ENCODE measurements around the gene ZNF609. TPM values are rescaled to one million over a fixed set of nuclear protein-coding genes. Genes with fewer than 3 reads are reported as not detected.

Gene ZNF609
- total RNA-seq, 1 donor from 2014 or later = 21.5 TPM

DNA sequence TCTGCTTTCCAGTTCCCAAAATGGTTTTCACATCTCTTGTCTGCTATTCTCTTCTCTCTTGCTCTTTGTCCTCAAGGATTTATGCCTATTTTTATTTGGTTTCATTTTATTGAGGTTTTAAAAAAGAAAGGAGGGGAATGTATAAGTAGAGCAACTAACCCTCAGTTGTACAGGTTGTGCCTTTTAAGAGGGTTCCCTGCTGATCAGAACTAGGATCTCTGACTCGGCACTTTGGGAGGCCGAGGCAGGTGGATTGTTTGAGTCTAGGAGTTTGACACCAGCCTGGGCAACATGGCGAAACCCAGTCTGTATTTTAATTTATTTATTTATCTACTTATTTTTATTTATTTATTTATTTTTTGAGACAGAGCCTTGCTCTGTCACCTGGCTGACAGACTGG is 123.6 kb downstream of the ZNF609 start:
- Histone ChIP-seq H3K36me3 (no peaks in the 10 kb centered on the region), H3K9me3 (ENCODE audit: low read depth) (no peaks in the 10 kb centered on the region), H3K4me3 (no peak overlapping the region), H3K4me1 (peaks cover 3% of the 10 kb centered on the region), H3K79me2 (ENCODE audit: low read depth) (peaks cover 97% of the 10 kb centered on the region), H3K27ac (no peak overlapping the region), H3F3A (ENCODE audit: low read depth) (no peaks in the 10 kb centered on the region), H3K4me2 (no peak overlapping the region), H3K27me3 (no peaks in the 10 kb centered on the region), H3K9ac (no peak overlapping the region), H4K20me1 (ENCODE audit: low read depth) (peaks cover 8% of the 10 kb centered on the region), H2AFZ (replicated peaks) (no peak overlapping the region)
- H3K27ac Mint-ChIP-seq = no peak overlapping the region
- no peak overlapping the region for H3K4me3 Mint-ChIP-seq
- TF ChIP-seq, protein P1, sequence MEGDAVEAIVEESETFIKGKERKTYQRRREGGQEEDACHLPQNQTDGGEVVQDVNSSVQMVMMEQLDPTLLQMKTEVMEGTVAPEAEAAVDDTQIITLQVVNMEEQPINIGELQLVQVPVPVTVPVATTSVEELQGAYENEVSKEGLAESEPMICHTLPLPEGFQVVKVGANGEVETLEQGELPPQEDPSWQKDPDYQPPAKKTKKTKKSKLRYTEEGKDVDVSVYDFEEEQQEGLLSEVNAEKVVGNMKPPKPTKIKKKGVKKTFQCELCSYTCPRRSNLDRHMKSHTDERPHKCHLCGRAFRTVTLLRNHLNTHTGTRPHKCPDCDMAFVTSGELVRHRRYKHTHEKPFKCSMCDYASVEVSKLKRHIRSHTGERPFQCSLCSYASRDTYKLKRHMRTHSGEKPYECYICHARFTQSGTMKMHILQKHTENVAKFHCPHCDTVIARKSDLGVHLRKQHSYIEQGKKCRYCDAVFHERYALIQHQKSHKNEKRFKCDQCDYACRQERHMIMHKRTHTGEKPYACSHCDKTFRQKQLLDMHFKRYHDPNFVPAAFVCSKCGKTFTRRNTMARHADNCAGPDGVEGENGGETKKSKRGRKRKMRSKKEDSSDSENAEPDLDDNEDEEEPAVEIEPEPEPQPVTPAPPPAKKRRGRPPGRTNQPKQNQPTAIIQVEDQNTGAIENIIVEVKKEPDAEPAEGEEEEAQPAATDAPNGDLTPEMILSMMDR (IDR thresholded peaks at IDR 0.05) = no peak
- TF ChIP-seq EZH2phosphoT487 (IDR thresholded peaks at IDR 0.05) = no peak
- no peak for TF ChIP-seq EZH2 (IDR thresholded peaks at IDR 0.05)
- peaks cover 4% of the 10 kb centered on the region for H3K4me1 Mint-ChIP-seq
- H3K27me3 Mint-ChIP-seq (ENCODE audit: insufficient read depth, low read depth) = peaks cover 5% of the 10 kb centered on the region
- H3K36me3 Mint-ChIP-seq = peaks cover 38% of the 10 kb centered on the region
- peaks cover 29% of the 10 kb centered on the region for H3K9me3 Mint-ChIP-seq
- no peak for DNase-seq (ENCODE audit: low spot score)

GRCh38 chr15:64586259-64586870 is 126.0 kb downstream of the ZNF609 start:
- Histone ChIP-seq H3K4me2 (no peak overlapping the region), H3K4me3 (no peak overlapping the region), H3K79me2 (ENCODE audit: low read depth) (peaks cover 96% of the 10 kb centered on the region), H3K9ac (no peak overlapping the region), H3K4me1 (peaks cover 3% of the 10 kb centered on the region), H3K27me3 (no peaks in the 10 kb centered on the region), H3K27ac (no peak overlapping the region), H3F3A (ENCODE audit: low read depth) (no peaks in the 10 kb centered on the region), H2AFZ (replicated peaks) (no peak overlapping the region), H4K20me1 (ENCODE audit: low read depth) (peaks cover 16% of the 10 kb centered on the region), H3K36me3 (no peaks in the 10 kb centered on the region), H3K9me3 (ENCODE audit: low read depth) (no peaks in the 10 kb centered on the region)
- no peak overlapping the region for H3K4me3 Mint-ChIP-seq
- H3K27ac Mint-ChIP-seq = no peak overlapping the region
- DNase-seq (ENCODE audit: low spot score) = no peak
- peaks cover 13% of the 10 kb centered on the region for H3K9me3 Mint-ChIP-seq
- H3K27me3 Mint-ChIP-seq (ENCODE audit: insufficient read depth, low read depth) = peaks cover 3% of the 10 kb centered on the region
- TF ChIP-seq EZH2 (IDR thresholded peaks at IDR 0.05) (no peak), EZH2phosphoT487 (IDR thresholded peaks at IDR 0.05) (no peak)
- TF ChIP-seq, protein P1 (IDR thresholded peaks at IDR 0.05) = no peak
- H3K36me3 Mint-ChIP-seq = peaks cover 25% of the 10 kb centered on the region
- H3K4me1 Mint-ChIP-seq = peaks cover 4% of the 10 kb centered on the region

- Histone ChIP-seq H3K27ac (no peak overlapping the region), H3K4me2 (no peak overlapping the region), H4K20me1 (ENCODE audit: low read depth) (peaks cover 16% of the 10 kb centered on the region), H3K4me3 (no peak overlapping the region), H3K9me3 (ENCODE audit: low read depth) (no peaks in the 10 kb centered on the region), H3K9ac (no peak overlapping the region), H3K36me3 (no peaks in the 10 kb centered on the region), H2AFZ (replicated peaks) (no peak overlapping the region), H3K27me3 (no peaks in the 10 kb centered on the region), H3K4me1 (peaks cover 3% of the 10 kb centered on the region), H3F3A (ENCODE audit: low read depth) (no peaks in the 10 kb centered on the region), H3K79me2 (ENCODE audit: low read depth) (peaks cover 96% of the 10 kb centered on the region)
- TF ChIP-seq, protein P1 (IDR thresholded peaks at IDR 0.05) = no peak
- TF ChIP-seq EZH2phosphoT487 (IDR thresholded peaks at IDR 0.05) (no peak), EZH2 (IDR thresholded peaks at IDR 0.05) (no peak)
- no peak for DNase-seq (ENCODE audit: low spot score)
- Mint-ChIP-seq H3K4me3 (no peak overlapping the region), H3K27me3 (ENCODE audit: insufficient read depth, low read depth) (peaks cover 3% of the 10 kb centered on the region), H3K36me3 (peaks cover 22% of the 10 kb centered on the region), H3K27ac (no peak overlapping the region), H3K9me3 (peaks cover 9% of the 10 kb centered on the region), H3K4me1 (peaks cover 4% of the 10 kb centered on the region)
Measured at GRCh38 chr15:64586984-64587383, 126.6 kb downstream of the ZNF609 start.

Measured in neural progenitor cell (in vitro differentiated cells).